Osteoblast (primary cell): ENCODE data around the gene FCAMR. TPM values are rescaled to one million over a fixed set of nuclear protein-coding genes. Genes with fewer than 3 reads are reported as not detected.

ENCODE experiments used
- DNase-seq: peaks from one replicate; pipeline ENCODE4 v3.0.0; 2011; ENCODE audit warnings: low spot score, mixed read lengths; ENCODE audit not compliant: insufficient read length; ENCODE audit errors: missing footprints
- H2AFZ ChIP-seq: 2 replicates; pipeline ENCODE4 v1.6.0; 2011; ENCODE audit warnings: mild to moderate bottlenecking, low read length
- H3K27ac ChIP-seq: 2 replicates; pipeline ENCODE4 v1.5.1; 2011; ENCODE audit warnings: mild to moderate bottlenecking, low read depth, low read length, moderate library complexity
- H3K27me3 ChIP-seq: 2 replicates; pipeline ENCODE4 v1.6.0; 2012; ENCODE audit warnings: mild to moderate bottlenecking, control low read depth, inconsistent platforms, low read length, moderate library complexity; ENCODE audit not compliant: insufficient read depth
- H3K36me3 ChIP-seq: 2 replicates; pipeline ENCODE4 v1.5.1; 2011; ENCODE audit warnings: mild to moderate bottlenecking, low read length, control low read depth, moderate library complexity; ENCODE audit not compliant: insufficient read depth
- H3K4me1 ChIP-seq: 2 replicates; pipeline ENCODE4 v1.5.1; 2011; ENCODE audit warnings: mild to moderate bottlenecking, low read length, control low read depth, moderate library complexity; ENCODE audit not compliant: insufficient read depth
- H3K4me2 ChIP-seq: 2 replicates; pipeline ENCODE4 v1.6.0; 2011; ENCODE audit warnings: mild to moderate bottlenecking, low read length; ENCODE audit not compliant: insufficient read depth
- H3K4me3 ChIP-seq: fragments of 200-600 bp; sonication (generic); 3 replicates; pipeline ENCODE4 v1.5.1; 2012; ENCODE audit warnings: mild to moderate bottlenecking, low read length, inconsistent platforms; ENCODE audit not compliant: insufficient read depth
- H3K79me2 ChIP-seq: 2 replicates; pipeline ENCODE4 v1.6.0; 2012; ENCODE audit warnings: mild to moderate bottlenecking, low read length, control low read depth, inconsistent platforms; ENCODE audit not compliant: insufficient read depth
- H3K9me3 ChIP-seq: 2 replicates; pipeline ENCODE4 v1.5.1; 2011; ENCODE audit warnings: low read depth, low read length, control low read depth
- H4K20me1 ChIP-seq: 2 replicates; pipeline ENCODE4 v1.6.0; 2012; ENCODE audit warnings: mild to moderate bottlenecking, low read length, control low read depth; ENCODE audit not compliant: insufficient read depth
- CTCF ChIP-seq: IDR thresholded peaks from 2 replicates; pipeline ENCODE4 v1.5.1; 2011; ENCODE audit warnings: mild to moderate bottlenecking, low read depth, low read length, moderate library complexity; ENCODE audit errors: extremely low read depth
- total RNA-seq: library from RNA; depleted of rRNA; stranded (reverse); fragments of >200 nt; gene quantifications from 2 replicates; pipeline ENCODE4 v1.2.3, GENCODE V29; 2012

The FCAMR gene
- total RNA-seq, 1 donor: not detected

DNA sequence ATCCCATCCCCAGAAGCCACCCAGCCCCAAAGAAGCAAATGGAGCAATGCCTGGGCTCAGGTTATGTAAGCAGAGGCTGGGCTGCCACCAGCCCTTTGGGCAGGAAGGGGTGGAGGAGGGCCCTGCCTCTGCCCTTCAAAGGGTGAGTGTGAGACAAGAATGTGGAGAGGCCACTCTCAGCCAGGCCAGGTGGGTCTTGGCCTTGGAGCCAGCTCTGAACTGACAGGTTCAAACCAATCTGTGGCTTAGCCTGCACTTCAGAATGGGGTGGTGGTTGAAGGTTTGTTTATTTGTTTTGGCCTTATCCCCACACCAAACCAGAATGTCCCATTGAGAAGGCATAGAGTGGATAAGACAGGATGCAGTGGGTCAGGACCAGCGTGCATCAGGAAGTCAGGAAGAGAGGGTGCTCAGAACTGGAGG is 32.5 kb upstream of the FCAMR start:
- Histone ChIP-seq H3K27ac (no peak overlapping the region), H3K79me2 (no peaks in the 10 kb centered on the region), H3K4me3 (no peak overlapping the region), H3K4me2 (no peak overlapping the region), H4K20me1 (no peaks in the 10 kb centered on the region), H3K9me3 (no peaks in the 10 kb centered on the region), H3K27me3 (peaks cover 6% of the 10 kb centered on the region), H2AFZ (no peak overlapping the region), H3K4me1 (peaks cover 13% of the 10 kb centered on the region), H3K36me3 (no peaks in the 10 kb centered on the region)
- TF ChIP-seq CTCF: no peak
- no peak for DNase-seq

DNA sequence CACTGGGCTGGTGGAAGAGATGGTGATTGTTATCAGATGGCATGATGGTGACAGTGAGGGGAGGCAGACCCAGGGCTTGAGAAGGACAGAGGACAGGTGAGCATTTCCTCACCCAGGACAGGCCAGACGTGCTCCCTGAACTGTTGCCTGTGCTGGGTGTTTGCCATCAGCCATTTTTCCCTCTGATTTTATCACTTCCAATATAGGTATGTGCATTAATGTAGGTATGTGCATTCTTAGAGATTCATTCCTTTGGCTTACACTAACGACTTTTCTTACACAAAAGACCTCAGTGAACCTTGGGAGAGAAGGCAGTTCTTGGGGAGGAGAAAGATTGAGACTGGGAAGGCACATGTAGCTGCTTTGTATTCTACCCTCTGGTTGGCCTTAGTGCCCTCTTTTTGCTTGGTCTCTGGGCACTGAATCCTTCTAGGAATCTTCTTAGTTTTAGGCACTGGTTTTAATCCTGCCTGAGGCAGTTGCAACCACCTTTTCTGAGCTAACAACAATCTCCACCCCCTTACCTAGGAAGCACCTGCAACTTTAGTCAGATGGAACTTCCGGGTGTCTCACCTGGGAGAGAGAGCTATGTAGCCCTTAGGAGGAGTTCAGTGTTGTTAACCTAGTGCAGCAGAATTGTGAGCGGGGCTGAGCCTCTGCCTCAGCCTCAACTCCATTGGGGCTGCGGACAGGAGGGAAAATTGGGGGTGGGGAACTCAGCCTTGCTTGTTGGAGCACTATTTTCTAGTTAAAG is 31.4 kb upstream of the FCAMR start:
- Histone ChIP-seq H3K4me2 (no peak overlapping the region), H3K4me3 (no peak overlapping the region), H3K36me3 (no peaks in the 10 kb centered on the region), H4K20me1 (no peaks in the 10 kb centered on the region), H3K27me3 (peaks cover 12% of the 10 kb centered on the region), H2AFZ (no peak overlapping the region), H3K4me1 (peaks cover 2% of the 10 kb centered on the region), H3K9me3 (no peaks in the 10 kb centered on the region), H3K79me2 (no peaks in the 10 kb centered on the region), H3K27ac (no peak overlapping the region)
- no peak for DNase-seq
- no peak for TF ChIP-seq CTCF

DNA sequence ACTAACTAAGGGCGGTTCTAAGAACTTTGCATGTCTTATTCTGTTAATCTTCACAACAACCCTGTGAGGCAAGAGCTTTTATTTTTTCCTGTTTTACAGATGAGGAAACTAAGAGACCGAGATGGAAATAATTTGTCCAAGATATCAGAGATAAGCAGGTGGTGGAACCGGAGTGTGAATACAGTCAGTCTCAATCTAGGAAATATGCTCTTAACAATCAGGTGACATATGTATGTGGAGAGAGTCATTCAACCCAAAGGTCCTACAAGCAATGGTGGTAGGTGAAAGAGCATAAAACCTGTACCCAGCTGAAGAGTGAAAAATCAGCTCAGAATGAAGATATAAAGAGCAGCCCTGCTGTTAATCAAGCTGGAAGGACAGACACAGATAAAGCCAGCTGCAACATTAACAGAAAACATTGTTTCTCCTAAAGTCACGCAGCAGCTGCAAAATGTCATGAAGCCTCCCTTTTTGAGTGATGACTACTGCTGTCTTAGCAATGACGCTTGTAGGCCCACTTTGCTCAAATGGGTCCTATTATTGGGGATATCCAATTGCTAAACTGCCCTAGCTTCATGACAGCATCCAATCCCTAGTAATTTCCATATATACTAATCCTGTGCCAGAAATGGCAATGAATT is 30.5 kb upstream of the FCAMR start:
- no peak overlapping the region for H3K27ac ChIP-seq

More for the DNA sequence above, 30.5 kb upstream of the FCAMR start:
- no peak for DNase-seq
- no peaks in the 10 kb centered on the region for H4K20me1 ChIP-seq
- H3K4me3 ChIP-seq: no peak overlapping the region
- H3K27me3 ChIP-seq: peaks cover 12% of the 10 kb centered on the region
- H3K79me2 ChIP-seq: no peaks in the 10 kb centered on the region
- TF ChIP-seq CTCF: no peak
- no peak overlapping the region for H2AFZ ChIP-seq
- no peaks in the 10 kb centered on the region for H3K36me3 ChIP-seq
- H3K9me3 ChIP-seq: no peaks in the 10 kb centered on the region
- no peaks in the 10 kb centered on the region for H3K4me1 ChIP-seq
- no peak overlapping the region for H3K4me2 ChIP-seq
